NCI-H1417 (cell line): ENCODE measurements around the gene RASA4.
"Not testable (repeated sequence)": the region's sequence is repeated elsewhere in the genome, so short reads cannot be mapped to it uniquely, and the experiment has no call there.

ENCODE experiments used
- DNase-seq, 3 experiments: peaks; one replicate each; lab custom pipeline; 2025; lab: John Stamatoyannopoulos, UW

RASA4 gene

GRCh38 chr7:102542771-102543170 lies 73.8 kb downstream of the RASA4 start:
- not testable (repeated sequence) for DNase-seq

DNA sequence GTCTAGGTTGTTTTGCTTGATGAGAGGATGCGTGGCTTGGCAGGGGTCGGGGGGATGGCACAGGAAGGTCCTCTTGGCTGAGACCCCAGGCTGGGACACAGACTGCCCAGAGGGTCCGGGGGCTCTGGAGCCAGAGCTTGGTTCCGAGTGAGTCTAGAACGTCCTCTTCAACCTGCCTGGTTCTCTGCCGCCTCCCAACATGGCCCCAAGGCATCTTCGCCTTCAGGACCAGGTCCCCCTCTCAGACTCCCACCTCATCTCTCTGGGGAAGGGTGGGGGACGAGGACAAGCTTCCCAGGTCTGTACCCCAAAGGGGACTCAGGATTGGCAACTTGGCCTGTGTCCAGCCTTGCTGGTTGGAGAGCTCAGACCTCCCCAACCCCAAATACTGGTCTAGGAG lies 74.5 kb downstream of the RASA4 start:
- not testable (repeated sequence) for DNase-seq

- not testable (repeated sequence) for DNase-seq
Measured at GRCh38 chr7:102540604-102541003, 76.0 kb downstream of the RASA4 start.

GRCh38 chr7:102535062-102535615 lies 81.4 kb downstream of the RASA4 start:
- DNase-seq = not testable (repeated sequence)

- not testable (repeated sequence) for DNase-seq
Measured at GRCh38 chr7:102532127-102532526, 84.4 kb downstream of the RASA4 start.

GRCh38 chr7:102531583-102531982 lies 85.0 kb downstream of the RASA4 start:
- DNase-seq = not testable (repeated sequence)

- not testable (repeated sequence) for DNase-seq
Measured at GRCh38 chr7:102527822-102528793, 88.4 kb downstream of the RASA4 start.

GRCh38 chr7:102527182-102527581 lies 89.4 kb downstream of the RASA4 start:
- not testable (repeated sequence) for DNase-seq

GRCh38 chr7:102524803-102525202 lies 91.8 kb downstream of the RASA4 start:
- not testable (repeated sequence) for DNase-seq
